ENCODE measurements around the gene MTHFSD.

MTHFSD gene

DNA sequence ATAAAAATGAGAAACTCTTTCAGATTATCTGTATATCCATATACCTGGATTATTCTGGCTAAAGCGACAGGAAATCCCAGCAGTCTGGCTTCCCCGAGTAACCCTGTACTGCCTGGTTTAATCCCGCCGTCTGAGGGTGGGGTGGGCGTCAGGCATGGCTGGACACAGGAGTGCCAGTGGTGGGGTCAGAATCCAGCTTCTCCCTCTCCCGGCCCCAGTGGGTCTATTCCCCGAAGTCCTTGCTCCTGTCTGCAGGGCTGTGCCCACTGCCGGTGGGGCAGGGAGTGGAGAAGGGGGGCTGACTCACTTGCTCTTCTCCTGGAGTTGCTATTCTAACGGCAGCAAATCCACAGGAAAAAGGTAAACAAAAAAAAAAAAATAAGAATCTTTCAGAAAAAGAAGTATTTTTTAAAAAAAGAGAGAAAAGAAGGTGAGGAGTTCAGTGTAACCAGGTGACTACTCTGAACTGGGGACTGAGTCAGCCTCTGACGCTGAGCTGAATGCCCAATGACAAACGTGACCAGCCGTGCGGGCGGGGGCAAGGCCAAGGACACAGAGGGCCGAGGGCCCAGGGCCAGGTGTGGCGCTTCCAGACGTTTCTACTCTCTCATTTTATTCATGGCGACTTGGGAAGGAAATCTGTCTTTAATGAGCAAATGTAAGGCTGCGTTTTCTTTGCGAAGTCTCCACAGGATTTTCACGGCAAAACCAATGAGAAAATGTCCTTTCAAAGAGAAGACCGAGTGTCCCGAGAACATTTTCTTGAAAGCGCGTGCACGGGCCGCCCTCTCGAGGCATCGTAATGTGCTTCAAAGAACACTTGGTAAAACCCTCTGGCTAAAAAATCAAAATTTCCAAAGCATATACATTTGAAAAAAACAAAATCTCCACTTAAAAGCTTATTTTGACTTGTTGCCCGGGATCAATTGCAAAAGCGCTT, 24.5 kb downstream of the MTHFSD start:
- no peak for ATAC-seq
- TF ChIP-seq, protein P1, sequence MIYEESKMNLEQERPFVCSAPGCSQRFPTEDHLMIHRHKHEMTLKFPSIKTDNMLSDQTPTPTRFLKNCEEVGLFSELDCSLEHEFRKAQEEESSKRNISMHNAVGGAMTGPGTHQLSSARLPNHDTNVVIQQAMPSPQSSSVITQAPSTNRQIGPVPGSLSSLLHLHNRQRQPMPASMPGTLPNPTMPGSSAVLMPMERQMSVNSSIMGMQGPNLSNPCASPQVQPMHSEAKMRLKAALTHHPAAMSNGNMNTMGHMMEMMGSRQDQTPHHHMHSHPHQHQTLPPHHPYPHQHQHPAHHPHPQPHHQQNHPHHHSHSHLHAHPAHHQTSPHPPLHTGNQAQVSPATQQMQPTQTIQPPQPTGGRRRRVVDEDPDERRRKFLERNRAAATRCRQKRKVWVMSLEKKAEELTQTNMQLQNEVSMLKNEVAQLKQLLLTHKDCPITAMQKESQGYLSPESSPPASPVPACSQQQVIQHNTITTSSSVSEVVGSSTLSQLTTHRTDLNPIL (CRISPR knock-in tag; IDR thresholded peaks at IDR 0.05; ENCODE audit: low read depth) = no peak
- TF ChIP-seq ISL1 (CRISPR knock-in tag; IDR thresholded peaks at IDR 0.05) (no peak), OSR1 (CRISPR knock-in tag; IDR thresholded peaks at IDR 0.05) (no peak), ZFP3 (CRISPR knock-in tag; IDR thresholded peaks at IDR 0.05) (no peak), ZC3H10 (CRISPR knock-in tag; IDR thresholded peaks at IDR 0.05) (no peak), ZNF70 (CRISPR knock-in tag; IDR thresholded peaks at IDR 0.05) (no peak), TOX (CRISPR knock-in tag; IDR thresholded peaks at IDR 0.05; ENCODE audit: borderline replicate concordance) (no peak), TCF4 (CRISPR knock-in tag; IDR thresholded peaks at IDR 0.05; ENCODE audit: borderline replicate concordance) (no peak), RARB (CRISPR knock-in tag; IDR thresholded peaks at IDR 0.05) (no peak), GLIS3 (CRISPR knock-in tag; IDR thresholded peaks at IDR 0.05) (no peak), BACH2 (CRISPR knock-in tag; IDR thresholded peaks at IDR 0.05; ENCODE audit: borderline replicate concordance) (no peak)
- TF ChIP-seq, protein P2, sequence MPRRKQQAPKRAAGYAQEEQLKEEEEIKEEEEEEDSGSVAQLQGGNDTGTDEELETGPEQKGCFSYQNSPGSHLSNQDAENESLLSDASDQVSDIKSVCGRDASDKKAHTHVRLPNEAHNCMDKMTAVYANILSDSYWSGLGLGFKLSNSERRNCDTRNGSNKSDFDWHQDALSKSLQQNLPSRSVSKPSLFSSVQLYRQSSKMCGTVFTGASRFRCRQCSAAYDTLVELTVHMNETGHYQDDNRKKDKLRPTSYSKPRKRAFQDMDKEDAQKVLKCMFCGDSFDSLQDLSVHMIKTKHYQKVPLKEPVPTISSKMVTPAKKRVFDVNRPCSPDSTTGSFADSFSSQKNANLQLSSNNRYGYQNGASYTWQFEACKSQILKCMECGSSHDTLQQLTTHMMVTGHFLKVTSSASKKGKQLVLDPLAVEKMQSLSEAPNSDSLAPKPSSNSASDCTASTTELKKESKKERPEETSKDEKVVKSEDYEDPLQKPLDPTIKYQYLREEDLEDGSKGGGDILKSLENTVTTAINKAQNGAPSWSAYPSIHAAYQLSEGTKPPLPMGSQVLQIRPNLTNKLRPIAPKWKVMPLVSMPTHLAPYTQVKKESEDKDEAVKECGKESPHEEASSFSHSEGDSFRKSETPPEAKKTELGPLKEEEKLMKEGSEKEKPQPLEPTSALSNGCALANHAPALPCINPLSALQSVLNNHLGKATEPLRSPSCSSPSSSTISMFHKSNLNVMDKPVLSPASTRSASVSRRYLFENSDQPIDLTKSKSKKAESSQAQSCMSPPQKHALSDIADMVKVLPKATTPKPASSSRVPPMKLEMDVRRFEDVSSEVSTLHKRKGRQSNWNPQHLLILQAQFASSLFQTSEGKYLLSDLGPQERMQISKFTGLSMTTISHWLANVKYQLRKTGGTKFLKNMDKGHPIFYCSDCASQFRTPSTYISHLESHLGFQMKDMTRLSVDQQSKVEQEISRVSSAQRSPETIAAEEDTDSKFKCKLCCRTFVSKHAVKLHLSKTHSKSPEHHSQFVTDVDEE (CRISPR knock-in tag; IDR thresholded peaks at IDR 0.05) = no peak
- TF ChIP-seq, protein P3, sequence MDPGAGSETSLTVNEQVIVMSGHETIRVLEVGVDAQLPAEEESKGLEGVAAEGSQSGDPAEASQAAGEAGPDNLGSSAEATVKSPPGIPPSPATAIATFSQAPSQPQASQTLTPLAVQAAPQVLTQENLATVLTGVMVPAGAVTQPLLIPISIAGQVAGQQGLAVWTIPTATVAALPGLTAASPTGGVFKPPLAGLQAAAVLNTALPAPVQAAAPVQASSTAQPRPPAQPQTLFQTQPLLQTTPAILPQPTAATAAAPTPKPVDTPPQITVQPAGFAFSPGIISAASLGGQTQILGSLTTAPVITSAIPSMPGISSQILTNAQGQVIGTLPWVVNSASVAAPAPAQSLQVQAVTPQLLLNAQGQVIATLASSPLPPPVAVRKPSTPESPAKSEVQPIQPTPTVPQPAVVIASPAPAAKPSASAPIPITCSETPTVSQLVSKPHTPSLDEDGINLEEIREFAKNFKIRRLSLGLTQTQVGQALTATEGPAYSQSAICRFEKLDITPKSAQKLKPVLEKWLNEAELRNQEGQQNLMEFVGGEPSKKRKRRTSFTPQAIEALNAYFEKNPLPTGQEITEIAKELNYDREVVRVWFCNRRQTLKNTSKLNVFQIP (CRISPR knock-in tag; IDR thresholded peaks at IDR 0.05; ENCODE audit: borderline replicate concordance, low read depth) = no peak
- TF ChIP-seq, protein P4, sequence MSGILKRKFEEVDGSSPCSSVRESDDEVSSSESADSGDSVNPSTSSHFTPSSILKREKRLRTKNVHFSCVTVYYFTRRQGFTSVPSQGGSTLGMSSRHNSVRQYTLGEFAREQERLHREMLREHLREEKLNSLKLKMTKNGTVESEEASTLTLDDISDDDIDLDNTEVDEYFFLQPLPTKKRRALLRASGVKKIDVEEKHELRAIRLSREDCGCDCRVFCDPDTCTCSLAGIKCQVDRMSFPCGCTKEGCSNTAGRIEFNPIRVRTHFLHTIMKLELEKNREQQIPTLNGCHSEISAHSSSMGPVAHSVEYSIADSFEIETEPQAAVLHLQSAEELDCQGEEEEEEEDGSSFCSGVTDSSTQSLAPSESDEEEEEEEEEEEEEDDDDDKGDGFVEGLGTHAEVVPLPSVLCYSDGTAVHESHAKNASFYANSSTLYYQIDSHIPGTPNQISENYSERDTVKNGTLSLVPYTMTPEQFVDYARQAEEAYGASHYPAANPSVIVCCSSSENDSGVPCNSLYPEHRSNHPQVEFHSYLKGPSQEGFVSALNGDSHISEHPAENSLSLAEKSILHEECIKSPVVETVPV (CRISPR knock-in tag; IDR thresholded peaks at IDR 0.05) = no peak

DNA sequence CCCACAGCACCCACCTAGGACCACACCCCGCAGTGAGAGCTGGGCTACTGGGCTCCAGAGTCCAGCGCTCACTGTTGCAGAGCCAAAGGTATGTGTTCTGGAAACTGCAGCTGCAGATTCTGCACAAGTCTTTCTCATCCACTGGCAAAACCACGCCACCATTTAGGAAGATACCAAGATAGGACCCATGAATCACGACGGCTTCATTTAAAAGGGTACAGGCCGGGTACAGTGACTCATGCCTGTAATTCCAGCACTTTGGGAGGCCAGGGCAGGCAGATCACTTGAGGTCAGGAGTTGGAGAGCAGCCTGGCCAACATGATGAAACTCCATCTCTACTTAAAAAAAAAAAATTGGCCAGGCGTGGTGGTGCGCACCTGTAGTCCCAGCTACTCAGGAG, 25.9 kb downstream of the MTHFSD start:
- ATAC-seq = peak; percentile 24; the same call in 1 of the 3 replicates
- TF ChIP-seq, protein P1 (CRISPR knock-in tag; IDR thresholded peaks at IDR 0.05; ENCODE audit: low read depth) = no peak
- TF ChIP-seq, protein P2 (CRISPR knock-in tag; IDR thresholded peaks at IDR 0.05) = no peak
- no peak for TF ChIP-seq TOX (CRISPR knock-in tag; IDR thresholded peaks at IDR 0.05; ENCODE audit: borderline replicate concordance)
- no peak for TF ChIP-seq OSR1 (CRISPR knock-in tag; IDR thresholded peaks at IDR 0.05)
- no peak for TF ChIP-seq TCF4 (CRISPR knock-in tag; IDR thresholded peaks at IDR 0.05; ENCODE audit: borderline replicate concordance)
- no peak for TF ChIP-seq ESRRG (CRISPR knock-in tag; IDR thresholded peaks at IDR 0.05)
- TF ChIP-seq, protein P4 (CRISPR knock-in tag; IDR thresholded peaks at IDR 0.05) = no peak
- no peak for TF ChIP-seq ARNTL (CRISPR knock-in tag; IDR thresholded peaks at IDR 0.05; ENCODE audit: borderline replicate concordance, low read depth)
- no peak for TF ChIP-seq ZNF8 (CRISPR knock-in tag; IDR thresholded peaks at IDR 0.05)
- TF ChIP-seq ZFP30 (CRISPR knock-in tag; IDR thresholded peaks at IDR 0.05) = no peak
- no peak for TF ChIP-seq ISL1 (CRISPR knock-in tag; IDR thresholded peaks at IDR 0.05)
- TF ChIP-seq, protein P3 (CRISPR knock-in tag; IDR thresholded peaks at IDR 0.05; ENCODE audit: borderline replicate concordance, low read depth) = no peak
- no peak for TF ChIP-seq ZC3H10 (CRISPR knock-in tag; IDR thresholded peaks at IDR 0.05)
- no peak for TF ChIP-seq ZNF70 (CRISPR knock-in tag; IDR thresholded peaks at IDR 0.05)
- no peak for TF ChIP-seq ZNF565 (CRISPR knock-in tag; conservative IDR thresholded peaks at IDR 0.05; ENCODE audit: low read depth)
- TF ChIP-seq CSDC2 (CRISPR knock-in tag; IDR thresholded peaks at IDR 0.05) = no peak
- TF ChIP-seq SNAI2 (CRISPR knock-in tag; IDR thresholded peaks at IDR 0.05) = no peak
